Bronchial epithelial cell (primary cell): ENCODE results near the gene CLTRN. TPM values are rescaled to one million over a fixed set of nuclear protein-coding genes. Genes with fewer than 3 reads are reported as not detected.
"Not testable (repeated sequence)": the region's sequence is repeated elsewhere in the genome, so short reads cannot be mapped to it uniquely, and the experiment has no call there.

Experiments used
- DNase-seq: peaks from one replicate; pipeline ENCODE4 v3.0.0-alpha.2; 2010; ENCODE audit warnings: low read depth
- FAIRE-seq: peaks from 2 replicates; lab custom pipeline; 2011; peaks lifted over from hg19 to GRCh38; lab: Jason Lieb, UNC
- H3K27me3 ChIP-seq: 2 replicates; pipeline ENCODE4 v1.5.1; 2011; ENCODE audit warnings: low read length; ENCODE audit not compliant: control insufficient read depth, insufficient read depth
- H3K36me3 ChIP-seq: 2 replicates; pipeline ENCODE4 v1.5.1; 2011; ENCODE audit warnings: low read length; ENCODE audit not compliant: control insufficient read depth, insufficient read depth
- H3K4me3 ChIP-seq: 2 replicates; pipeline ENCODE4 v1.5.1; 2011; ENCODE audit warnings: mild to moderate bottlenecking, low read depth, low read length, control low read depth
- CTCF ChIP-seq: IDR thresholded peaks from 2 replicates; pipeline ENCODE4 v1.5.1; 2011; ENCODE audit warnings: mild to moderate bottlenecking, moderate library complexity, low read length, control low read depth, inconsistent platforms; ENCODE audit not compliant: insufficient read depth, severe bottlenecking
- total RNA-seq: library from RNA; depleted of rRNA; stranded (reverse); fragments of >200 nt; gene quantifications from 2 replicates; pipeline ENCODE4 v1.2.1, GENCODE V29; 2014

Gene CLTRN
- total RNA-seq, 1 donor from 2014 or later = 0.53 TPM

- H3K36me3 ChIP-seq = no peaks in the 10 kb centered on the region
- FAIRE-seq (no peak), DNase-seq (peak; percentile 67)
- no peak overlapping the region for H3K4me3 ChIP-seq
- H3K27me3 ChIP-seq = no peaks in the 10 kb centered on the region
- no peak for TF ChIP-seq CTCF
These were observed 8.3 kb upstream of the CLTRN start for GRCh38 chrX:15672881-15673280.

DNA sequence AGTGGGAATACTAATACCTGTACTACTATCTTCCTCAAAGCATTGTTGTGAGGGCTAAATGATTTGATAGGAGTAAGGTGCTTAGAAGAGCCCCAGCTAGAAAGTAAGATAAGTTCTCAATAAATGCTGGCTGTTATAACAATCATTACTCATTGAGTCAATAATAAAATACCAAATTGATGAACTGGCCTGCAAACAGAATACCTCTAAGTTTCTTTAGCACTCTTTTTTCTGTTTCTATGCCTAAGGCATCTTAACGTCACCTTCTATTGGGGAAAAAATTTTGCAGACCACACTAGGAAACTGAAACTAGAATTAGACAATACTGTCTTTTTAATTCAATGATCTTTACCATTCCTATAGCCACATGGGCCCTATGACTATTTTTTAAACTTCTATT, 1.2 kb downstream of the CLTRN start:
- Histone ChIP-seq H3K27me3 (no peaks in the 10 kb centered on the region), H3K4me3 (no peak overlapping the region), H3K36me3 (no peaks in the 10 kb centered on the region)
- FAIRE-seq (no peak), DNase-seq (peak; percentile 83)
- no peak for TF ChIP-seq CTCF

- FAIRE-seq = peak; percentile 87
- H3K4me3 ChIP-seq, DNase-seq, H3K27me3 ChIP-seq, H3K36me3 ChIP-seq: not testable (repeated sequence)
These were observed 9.8 kb downstream of the CLTRN start for GRCh38 chrX:15654804-15655203.

DNA sequence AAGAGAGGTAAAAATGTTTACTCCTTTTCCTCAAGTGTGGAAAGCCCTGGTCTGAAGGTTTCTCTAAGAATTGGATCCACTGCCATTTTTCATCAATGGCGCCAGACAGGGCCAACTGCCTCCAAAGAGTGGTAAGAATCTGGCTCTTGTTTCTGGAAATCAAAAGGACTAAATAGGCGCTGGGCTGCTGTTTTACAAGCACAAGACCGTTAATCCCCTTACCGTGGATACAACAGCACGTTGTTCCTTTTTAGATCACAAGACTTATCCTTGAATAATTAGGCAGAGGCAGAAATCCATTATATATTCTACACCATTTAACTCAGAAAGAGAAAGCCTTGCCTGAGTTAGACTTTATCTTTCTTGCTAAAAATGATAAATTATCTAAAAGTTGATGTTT, 10.6 kb downstream of the CLTRN start:
- no peak for TF ChIP-seq CTCF
- no peak for DNase-seq
- FAIRE-seq = no peak
- H3K27me3 ChIP-seq = no peaks in the 10 kb centered on the region
- no peaks in the 10 kb centered on the region for H3K36me3 ChIP-seq
- H3K4me3 ChIP-seq = no peak overlapping the region

DNA sequence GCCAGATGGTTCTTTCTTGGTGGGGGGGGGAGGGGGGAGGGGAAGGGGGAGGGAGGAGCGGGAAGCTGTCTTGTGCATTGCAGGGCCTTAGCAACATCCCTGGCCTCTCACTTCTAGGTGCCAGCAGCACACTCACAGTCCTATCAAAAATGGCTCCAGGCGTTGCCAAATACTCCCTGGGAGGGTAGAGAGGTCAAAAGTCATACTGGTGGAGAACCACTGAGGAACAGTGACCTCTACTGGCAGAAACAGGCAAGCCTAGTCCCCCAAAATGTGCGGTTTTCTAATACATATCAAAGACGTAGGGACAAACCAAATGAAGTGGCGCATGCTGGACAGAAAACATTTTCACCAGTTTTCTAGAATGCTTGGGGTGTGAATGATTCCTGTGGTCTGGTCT, 17.1 kb downstream of the CLTRN start:
- H3K36me3 ChIP-seq, H3K4me3 ChIP-seq, H3K27me3 ChIP-seq, DNase-seq: not testable (repeated sequence)
- peak; percentile 99 for FAIRE-seq

GRCh38 chrX:15646543-15646942, 18.1 kb downstream of the CLTRN start:
- Histone ChIP-seq H3K4me3 (no peak overlapping the region), H3K36me3 (no peaks in the 10 kb centered on the region), H3K27me3 (no peaks in the 10 kb centered on the region)
- DNase-seq = no peak
- TF ChIP-seq CTCF = no peak
- no peak for FAIRE-seq

- DNase-seq = no peak
- Histone ChIP-seq H3K27me3 (no peaks in the 10 kb centered on the region), H3K4me3 (no peak overlapping the region), H3K36me3 (no peaks in the 10 kb centered on the region)
- FAIRE-seq = no peak
- TF ChIP-seq CTCF = no peak
These were observed 18.6 kb downstream of the CLTRN start for GRCh38 chrX:15646031-15646430.
